Measurements from ENCODE around the gene SELPLG. TPM values are rescaled to one million over a fixed set of nuclear protein-coding genes. Genes with fewer than 3 reads are reported as not detected.
"Not testable (repeated sequence)": the region's sequence is repeated elsewhere in the genome, so short reads cannot be mapped to it uniquely, and the experiment has no call there.

Gene SELPLG
- total and polyA plus RNA-seq, 4 donors, result 2.1 to 9.6 (median 4.8) TPM

DNA sequence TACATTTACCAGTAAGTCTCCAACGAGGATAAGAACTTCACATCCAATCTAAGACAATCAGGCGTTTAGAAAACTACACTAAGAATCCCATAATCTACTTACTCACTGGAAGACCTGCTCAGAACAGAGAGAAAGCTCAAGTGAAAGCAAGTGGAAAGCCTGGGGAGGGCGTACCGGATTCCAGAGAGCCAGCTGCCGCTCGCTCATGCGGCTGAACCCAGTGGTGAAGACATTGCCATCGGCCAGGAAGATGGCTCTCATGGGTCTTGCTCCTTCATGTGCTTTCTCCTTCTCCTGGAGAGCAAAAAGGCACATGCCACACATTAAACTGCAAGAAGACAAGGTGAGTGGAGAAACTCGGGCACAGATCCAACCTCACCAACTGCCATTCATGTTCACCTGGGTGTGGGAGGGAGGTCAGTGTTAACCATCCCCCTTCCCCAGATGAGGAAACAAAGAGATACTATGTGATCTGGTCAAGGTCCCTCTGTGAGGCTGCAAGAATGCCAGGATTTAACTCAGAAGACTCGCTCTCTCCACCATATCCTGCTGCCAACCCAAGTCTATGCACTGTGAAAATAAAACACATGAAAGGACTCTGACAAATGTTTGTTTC is 23.5 kb upstream of the SELPLG start:
- no peaks in the 10 kb centered on the region for H3K27me3 ChIP-seq (ENCODE audit: control insufficient read depth in 4 of 4, insufficient read depth in 4 of 4, low read length in 3 of 4)
- no peak overlapping the region for H3K27ac ChIP-seq (ENCODE audit: low read depth in 1 of 2, low read length in 2 of 2)
- H3K4me3 ChIP-seq (ENCODE audit: low read depth in 1 of 3, low read length in 3 of 3), result no peak overlapping the region
- no peak for DNase-seq (ENCODE audit: low spot score)
- WGBS, result 95% methylated on average over 10 of the region's 10 CpGs
- no peaks in the 10 kb centered on the region for H3K9me3 ChIP-seq (ENCODE audit: control insufficient read depth in 4 of 4, low read length in 3 of 4)
- H3K9ac ChIP-seq (ENCODE audit: low read depth in 1 of 2, low read length in 2 of 2), result no peak overlapping the region
- H3K4me1 ChIP-seq (ENCODE audit: control insufficient read depth in 4 of 4, insufficient read depth in 4 of 4, low read length in 3 of 4), result no peaks in the 10 kb centered on the region
- no peak for TF ChIP-seq FOXA1 (IDR thresholded peaks at IDR 0.05)
- TF ChIP-seq JUND (IDR thresholded peaks at IDR 0.05), result no peak
- no peak for TF ChIP-seq EGR1 (IDR thresholded peaks at IDR 0.05; ENCODE audit: low read depth in 2 of 2)
- no peak for TF ChIP-seq NR2F2 (IDR thresholded peaks at IDR 0.05)
- TF ChIP-seq FOXA2 (IDR thresholded peaks at IDR 0.05), result no peak
- TF ChIP-seq, protein P1, sequence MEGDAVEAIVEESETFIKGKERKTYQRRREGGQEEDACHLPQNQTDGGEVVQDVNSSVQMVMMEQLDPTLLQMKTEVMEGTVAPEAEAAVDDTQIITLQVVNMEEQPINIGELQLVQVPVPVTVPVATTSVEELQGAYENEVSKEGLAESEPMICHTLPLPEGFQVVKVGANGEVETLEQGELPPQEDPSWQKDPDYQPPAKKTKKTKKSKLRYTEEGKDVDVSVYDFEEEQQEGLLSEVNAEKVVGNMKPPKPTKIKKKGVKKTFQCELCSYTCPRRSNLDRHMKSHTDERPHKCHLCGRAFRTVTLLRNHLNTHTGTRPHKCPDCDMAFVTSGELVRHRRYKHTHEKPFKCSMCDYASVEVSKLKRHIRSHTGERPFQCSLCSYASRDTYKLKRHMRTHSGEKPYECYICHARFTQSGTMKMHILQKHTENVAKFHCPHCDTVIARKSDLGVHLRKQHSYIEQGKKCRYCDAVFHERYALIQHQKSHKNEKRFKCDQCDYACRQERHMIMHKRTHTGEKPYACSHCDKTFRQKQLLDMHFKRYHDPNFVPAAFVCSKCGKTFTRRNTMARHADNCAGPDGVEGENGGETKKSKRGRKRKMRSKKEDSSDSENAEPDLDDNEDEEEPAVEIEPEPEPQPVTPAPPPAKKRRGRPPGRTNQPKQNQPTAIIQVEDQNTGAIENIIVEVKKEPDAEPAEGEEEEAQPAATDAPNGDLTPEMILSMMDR (IDR thresholded peaks at IDR 0.05; ENCODE audit: low read depth, low read length, missing input control), result no peak
- no peak for TF ChIP-seq SP1 (IDR thresholded peaks at IDR 0.05)
- TF ChIP-seq GABPA (IDR thresholded peaks at IDR 0.05 in 1 of 2, conservative IDR thresholded peaks at IDR 0.05 in 1 of 2), result no peak
- no peak for TF ChIP-seq HNF4A (conservative IDR thresholded peaks at IDR 0.05)
- TF ChIP-seq RXRA (IDR thresholded peaks at IDR 0.05), result no peak
- no peak for TF ChIP-seq RAD21 (IDR thresholded peaks at IDR 0.05)
- TF ChIP-seq, protein P2, sequence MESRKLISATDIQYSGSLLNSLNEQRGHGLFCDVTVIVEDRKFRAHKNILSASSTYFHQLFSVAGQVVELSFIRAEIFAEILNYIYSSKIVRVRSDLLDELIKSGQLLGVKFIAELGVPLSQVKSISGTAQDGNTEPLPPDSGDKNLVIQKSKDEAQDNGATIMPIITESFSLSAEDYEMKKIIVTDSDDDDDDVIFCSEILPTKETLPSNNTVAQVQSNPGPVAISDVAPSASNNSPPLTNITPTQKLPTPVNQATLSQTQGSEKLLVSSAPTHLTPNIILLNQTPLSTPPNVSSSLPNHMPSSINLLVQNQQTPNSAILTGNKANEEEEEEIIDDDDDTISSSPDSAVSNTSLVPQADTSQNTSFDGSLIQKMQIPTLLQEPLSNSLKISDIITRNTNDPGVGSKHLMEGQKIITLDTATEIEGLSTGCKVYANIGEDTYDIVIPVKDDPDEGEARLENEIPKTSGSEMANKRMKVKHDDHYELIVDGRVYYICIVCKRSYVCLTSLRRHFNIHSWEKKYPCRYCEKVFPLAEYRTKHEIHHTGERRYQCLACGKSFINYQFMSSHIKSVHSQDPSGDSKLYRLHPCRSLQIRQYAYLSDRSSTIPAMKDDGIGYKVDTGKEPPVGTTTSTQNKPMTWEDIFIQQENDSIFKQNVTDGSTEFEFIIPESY (IDR thresholded peaks at IDR 0.05), result no peak
- TF ChIP-seq, protein P3, sequence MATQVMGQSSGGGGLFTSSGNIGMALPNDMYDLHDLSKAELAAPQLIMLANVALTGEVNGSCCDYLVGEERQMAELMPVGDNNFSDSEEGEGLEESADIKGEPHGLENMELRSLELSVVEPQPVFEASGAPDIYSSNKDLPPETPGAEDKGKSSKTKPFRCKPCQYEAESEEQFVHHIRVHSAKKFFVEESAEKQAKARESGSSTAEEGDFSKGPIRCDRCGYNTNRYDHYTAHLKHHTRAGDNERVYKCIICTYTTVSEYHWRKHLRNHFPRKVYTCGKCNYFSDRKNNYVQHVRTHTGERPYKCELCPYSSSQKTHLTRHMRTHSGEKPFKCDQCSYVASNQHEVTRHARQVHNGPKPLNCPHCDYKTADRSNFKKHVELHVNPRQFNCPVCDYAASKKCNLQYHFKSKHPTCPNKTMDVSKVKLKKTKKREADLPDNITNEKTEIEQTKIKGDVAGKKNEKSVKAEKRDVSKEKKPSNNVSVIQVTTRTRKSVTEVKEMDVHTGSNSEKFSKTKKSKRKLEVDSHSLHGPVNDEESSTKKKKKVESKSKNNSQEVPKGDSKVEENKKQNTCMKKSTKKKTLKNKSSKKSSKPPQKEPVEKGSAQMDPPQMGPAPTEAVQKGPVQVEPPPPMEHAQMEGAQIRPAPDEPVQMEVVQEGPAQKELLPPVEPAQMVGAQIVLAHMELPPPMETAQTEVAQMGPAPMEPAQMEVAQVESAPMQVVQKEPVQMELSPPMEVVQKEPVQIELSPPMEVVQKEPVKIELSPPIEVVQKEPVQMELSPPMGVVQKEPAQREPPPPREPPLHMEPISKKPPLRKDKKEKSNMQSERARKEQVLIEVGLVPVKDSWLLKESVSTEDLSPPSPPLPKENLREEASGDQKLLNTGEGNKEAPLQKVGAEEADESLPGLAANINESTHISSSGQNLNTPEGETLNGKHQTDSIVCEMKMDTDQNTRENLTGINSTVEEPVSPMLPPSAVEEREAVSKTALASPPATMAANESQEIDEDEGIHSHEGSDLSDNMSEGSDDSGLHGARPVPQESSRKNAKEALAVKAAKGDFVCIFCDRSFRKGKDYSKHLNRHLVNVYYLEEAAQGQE (IDR thresholded peaks at IDR 0.05), result no peak
- TF ChIP-seq YY1 (IDR thresholded peaks at IDR 0.05), result no peak
- no peak for TF ChIP-seq TAF1 (conservative IDR thresholded peaks at IDR 0.05)
- no peak for TF ChIP-seq HNF4G (IDR thresholded peaks at IDR 0.05)
- TF ChIP-seq, protein P4, sequence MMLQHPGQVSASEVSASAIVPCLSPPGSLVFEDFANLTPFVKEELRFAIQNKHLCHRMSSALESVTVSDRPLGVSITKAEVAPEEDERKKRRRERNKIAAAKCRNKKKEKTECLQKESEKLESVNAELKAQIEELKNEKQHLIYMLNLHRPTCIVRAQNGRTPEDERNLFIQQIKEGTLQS (IDR thresholded peaks at IDR 0.05), result no peak
- H3K36me3 ChIP-seq (ENCODE audit: control insufficient read depth in 4 of 4, insufficient read depth in 3 of 4, low read depth in 1 of 4, low read length in 3 of 4), result peaks cover under 1 to 21% (median 10%) of the 10 kb centered on the region in 4 donors

DNA sequence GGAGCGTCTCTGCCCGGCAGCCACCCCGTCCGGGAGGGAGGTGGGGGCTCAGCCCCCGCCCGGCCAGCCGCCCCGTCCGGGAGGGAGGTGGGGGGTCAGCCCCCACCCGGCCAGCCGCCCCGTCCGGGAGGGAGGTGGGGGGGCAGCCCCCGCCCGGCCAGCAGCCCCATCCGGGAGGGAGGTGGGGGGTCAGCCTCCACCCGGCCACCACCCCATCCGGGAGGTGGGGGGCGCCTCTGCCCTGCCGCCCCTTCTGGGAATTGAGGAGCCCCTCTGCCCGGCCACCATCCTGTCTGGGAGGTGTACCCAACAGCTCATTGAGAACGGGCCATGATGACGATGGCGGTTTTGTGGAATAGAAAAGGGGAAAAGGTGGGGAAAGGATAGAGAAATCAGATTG is 22.6 kb upstream of the SELPLG start:
- WGBS, result 94% methylated on average over 24 of the region's 24 CpGs
- DNase-seq (ENCODE audit: low spot score); H3K27ac ChIP-seq (ENCODE audit: low read depth in 1 of 2, low read length in 2 of 2); H3K4me1 ChIP-seq (ENCODE audit: control insufficient read depth in 4 of 4, insufficient read depth in 4 of 4, low read length in 3 of 4); H3K9ac ChIP-seq (ENCODE audit: low read depth in 1 of 2, low read length in 2 of 2); H3K27me3 ChIP-seq (ENCODE audit: control insufficient read depth in 4 of 4, insufficient read depth in 4 of 4, low read length in 3 of 4); H3K4me3 ChIP-seq (ENCODE audit: low read depth in 1 of 3, low read length in 3 of 3); H3K9me3 ChIP-seq (ENCODE audit: control insufficient read depth in 4 of 4, low read length in 3 of 4): not testable (repeated sequence)
- peaks cover 4 to 26% (median 15%) of the 10 kb centered on the region in 4 donors for H3K36me3 ChIP-seq (ENCODE audit: control insufficient read depth in 4 of 4, insufficient read depth in 3 of 4, low read depth in 1 of 4, low read length in 3 of 4)

DNA sequence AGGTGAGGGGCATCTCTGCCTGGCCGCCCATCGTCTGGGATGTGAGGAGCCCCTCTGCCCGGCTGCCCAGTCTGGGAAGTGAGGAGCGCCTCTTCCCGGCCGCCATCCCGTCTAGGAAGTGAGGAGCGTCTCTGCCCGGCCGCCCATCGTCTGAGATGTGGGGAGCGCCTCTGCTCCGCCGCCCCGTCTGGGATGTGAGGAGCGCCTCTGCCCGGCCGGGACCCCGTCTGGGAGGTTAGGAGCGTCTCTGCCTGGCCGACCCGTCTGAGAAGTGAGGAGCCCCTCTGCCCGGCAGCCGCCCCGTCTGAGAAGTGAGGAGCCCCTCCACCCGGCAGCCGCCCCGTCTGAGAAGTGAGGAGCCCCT is 22.1 kb upstream of the SELPLG start:
- H3K27me3 ChIP-seq (ENCODE audit: control insufficient read depth in 4 of 4, insufficient read depth in 4 of 4, low read length in 3 of 4); H3K4me1 ChIP-seq (ENCODE audit: control insufficient read depth in 4 of 4, insufficient read depth in 4 of 4, low read length in 3 of 4); H3K9me3 ChIP-seq (ENCODE audit: control insufficient read depth in 4 of 4, low read length in 3 of 4); H3K27ac ChIP-seq (ENCODE audit: low read depth in 1 of 2, low read length in 2 of 2); H3K4me3 ChIP-seq (ENCODE audit: low read depth in 1 of 3, low read length in 3 of 3); H3K9ac ChIP-seq (ENCODE audit: low read depth in 1 of 2, low read length in 2 of 2); DNase-seq (ENCODE audit: low spot score): not testable (repeated sequence)
- H3K36me3 ChIP-seq (ENCODE audit: control insufficient read depth in 4 of 4, insufficient read depth in 3 of 4, low read depth in 1 of 4, low read length in 3 of 4), result peaks cover 4 to 27% (median 18%) of the 10 kb centered on the region in 4 donors
- 97% methylated on average over 20 of the region's 28 CpGs for WGBS

DNA sequence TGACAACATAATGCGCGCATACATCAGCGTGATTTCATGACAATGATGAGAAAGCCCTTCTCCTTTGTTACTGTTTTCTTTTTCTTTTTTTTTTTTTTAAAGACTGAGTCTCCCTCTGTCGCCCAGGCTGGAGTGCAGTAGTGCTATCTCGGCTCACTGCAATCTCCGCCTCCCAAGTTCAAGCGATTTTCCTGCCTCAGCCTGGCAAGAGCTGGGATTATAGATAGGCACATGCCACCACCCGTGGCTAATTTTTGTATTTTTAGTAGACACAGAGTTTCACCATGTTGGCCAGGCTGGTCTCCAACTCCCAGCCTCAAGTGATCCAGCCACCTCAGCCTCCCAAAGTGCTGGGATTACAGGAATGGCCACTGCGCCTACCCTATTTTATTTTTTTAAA is 20.9 kb upstream of the SELPLG start:
- H3K4me1 ChIP-seq (ENCODE audit: control insufficient read depth in 4 of 4, insufficient read depth in 4 of 4, low read length in 3 of 4); H3K9me3 ChIP-seq (ENCODE audit: control insufficient read depth in 4 of 4, low read length in 3 of 4); H3K27ac ChIP-seq (ENCODE audit: low read depth in 1 of 2, low read length in 2 of 2); H3K27me3 ChIP-seq (ENCODE audit: control insufficient read depth in 4 of 4, insufficient read depth in 4 of 4, low read length in 3 of 4); DNase-seq (ENCODE audit: low spot score); H3K4me3 ChIP-seq (ENCODE audit: low read depth in 1 of 3, low read length in 3 of 3); H3K9ac ChIP-seq (ENCODE audit: low read depth in 1 of 2, low read length in 2 of 2): not testable (repeated sequence)
- peaks cover 4 to 34% (median 18%) of the 10 kb centered on the region in 4 donors for H3K36me3 ChIP-seq (ENCODE audit: control insufficient read depth in 4 of 4, insufficient read depth in 3 of 4, low read depth in 1 of 4, low read length in 3 of 4)
- WGBS, result 89% methylated on average over 9 of the region's 9 CpGs

All from liver (tissue), 9 donors.